ENCODE measurements around the gene DONSON. TPM values are rescaled to one million over a fixed set of nuclear protein-coding genes. Genes with fewer than 3 reads are reported as not detected.
A peak's percentile ranks its signal among the peaks of the same experiment; 100 is the strongest.

The DONSON gene
- total RNA-seq, 4 donors from 2014 or later: 4.2 to 13.3 (median 6.7) TPM

DNA sequence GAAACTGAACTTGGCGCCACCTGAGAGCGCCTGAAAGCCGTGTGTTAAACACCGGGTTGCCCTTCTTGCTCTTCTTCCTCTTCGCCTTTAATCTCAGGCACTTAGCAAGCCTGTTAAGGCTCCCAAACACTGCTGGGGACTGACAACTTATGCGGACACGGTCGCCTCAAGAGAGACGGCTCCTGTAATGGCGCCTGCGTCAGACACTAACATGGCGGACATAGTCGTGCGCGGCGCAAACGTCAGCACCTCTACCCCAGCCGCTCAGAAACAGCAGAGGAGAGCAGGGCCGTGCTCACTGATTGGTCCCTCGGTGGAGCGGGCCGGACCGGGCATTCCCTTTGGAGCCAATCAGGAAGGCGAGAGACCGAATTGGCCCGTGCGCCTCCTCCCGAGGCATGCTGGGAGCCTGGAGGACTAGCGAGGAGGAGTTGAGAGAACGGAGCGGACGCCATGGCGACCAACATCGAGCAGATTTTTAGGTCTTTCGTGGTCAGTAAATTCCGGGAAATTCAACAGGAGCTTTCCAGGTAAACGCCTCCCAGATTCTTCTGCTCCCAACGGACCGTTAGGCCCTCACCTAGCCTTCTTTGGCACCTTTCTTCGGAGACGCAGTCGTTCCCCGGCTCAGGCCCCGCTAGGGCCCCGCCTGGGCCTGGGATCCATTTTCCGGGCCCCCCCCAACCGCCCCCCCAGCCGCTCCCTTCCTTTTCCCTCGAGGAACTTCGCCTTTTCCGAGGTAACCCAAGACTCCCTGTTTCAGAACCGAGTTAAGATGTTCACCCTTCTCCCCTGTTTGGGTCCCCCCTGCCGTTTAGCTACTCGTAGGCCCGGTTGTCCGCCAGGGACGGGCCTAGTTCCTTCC, 45.6 kb downstream of the DONSON start, which contains the start of gene SON:
SON (plus strand) TSS at position 399 of the 865 bp plus-strand sequence; CDS start at position 454, 55 bp downstream.
- peaks cover 0 to 20% of the 10 kb centered on the region in 2 donors for H3K36me3 ChIP-seq
- no peaks in the 10 kb centered on the region for H3K9me3 ChIP-seq
- peak within 1 kb of the TSS; percentile 29 to 72 (median 58) for H3K4me3 ChIP-seq (replicated peaks in 1 of 3)
- TF ChIP-seq POLR2A (IDR thresholded peaks at IDR 0.05): peak; percentile 64 to 96
- TF ChIP-seq, protein P1, sequence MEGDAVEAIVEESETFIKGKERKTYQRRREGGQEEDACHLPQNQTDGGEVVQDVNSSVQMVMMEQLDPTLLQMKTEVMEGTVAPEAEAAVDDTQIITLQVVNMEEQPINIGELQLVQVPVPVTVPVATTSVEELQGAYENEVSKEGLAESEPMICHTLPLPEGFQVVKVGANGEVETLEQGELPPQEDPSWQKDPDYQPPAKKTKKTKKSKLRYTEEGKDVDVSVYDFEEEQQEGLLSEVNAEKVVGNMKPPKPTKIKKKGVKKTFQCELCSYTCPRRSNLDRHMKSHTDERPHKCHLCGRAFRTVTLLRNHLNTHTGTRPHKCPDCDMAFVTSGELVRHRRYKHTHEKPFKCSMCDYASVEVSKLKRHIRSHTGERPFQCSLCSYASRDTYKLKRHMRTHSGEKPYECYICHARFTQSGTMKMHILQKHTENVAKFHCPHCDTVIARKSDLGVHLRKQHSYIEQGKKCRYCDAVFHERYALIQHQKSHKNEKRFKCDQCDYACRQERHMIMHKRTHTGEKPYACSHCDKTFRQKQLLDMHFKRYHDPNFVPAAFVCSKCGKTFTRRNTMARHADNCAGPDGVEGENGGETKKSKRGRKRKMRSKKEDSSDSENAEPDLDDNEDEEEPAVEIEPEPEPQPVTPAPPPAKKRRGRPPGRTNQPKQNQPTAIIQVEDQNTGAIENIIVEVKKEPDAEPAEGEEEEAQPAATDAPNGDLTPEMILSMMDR (IDR thresholded peaks at IDR 0.05): no peak
- H3K4me1 ChIP-seq: peaks cover 9 to 25% of the 10 kb centered on the region in 2 donors
- WGBS, 2 donors: 0% methylated on average over 44 to 51 of the region's 57 CpGs
- DNase-seq: peak; percentile 99 to 100
- intact Hi-C loops (cut with DNase I): no loop called here
- peak within 1 kb of the TSS; percentile 98 to 99 (median 99) for H3K27ac ChIP-seq
- no peaks in the 10 kb centered on the region for H3K27me3 ChIP-seq

DNA sequence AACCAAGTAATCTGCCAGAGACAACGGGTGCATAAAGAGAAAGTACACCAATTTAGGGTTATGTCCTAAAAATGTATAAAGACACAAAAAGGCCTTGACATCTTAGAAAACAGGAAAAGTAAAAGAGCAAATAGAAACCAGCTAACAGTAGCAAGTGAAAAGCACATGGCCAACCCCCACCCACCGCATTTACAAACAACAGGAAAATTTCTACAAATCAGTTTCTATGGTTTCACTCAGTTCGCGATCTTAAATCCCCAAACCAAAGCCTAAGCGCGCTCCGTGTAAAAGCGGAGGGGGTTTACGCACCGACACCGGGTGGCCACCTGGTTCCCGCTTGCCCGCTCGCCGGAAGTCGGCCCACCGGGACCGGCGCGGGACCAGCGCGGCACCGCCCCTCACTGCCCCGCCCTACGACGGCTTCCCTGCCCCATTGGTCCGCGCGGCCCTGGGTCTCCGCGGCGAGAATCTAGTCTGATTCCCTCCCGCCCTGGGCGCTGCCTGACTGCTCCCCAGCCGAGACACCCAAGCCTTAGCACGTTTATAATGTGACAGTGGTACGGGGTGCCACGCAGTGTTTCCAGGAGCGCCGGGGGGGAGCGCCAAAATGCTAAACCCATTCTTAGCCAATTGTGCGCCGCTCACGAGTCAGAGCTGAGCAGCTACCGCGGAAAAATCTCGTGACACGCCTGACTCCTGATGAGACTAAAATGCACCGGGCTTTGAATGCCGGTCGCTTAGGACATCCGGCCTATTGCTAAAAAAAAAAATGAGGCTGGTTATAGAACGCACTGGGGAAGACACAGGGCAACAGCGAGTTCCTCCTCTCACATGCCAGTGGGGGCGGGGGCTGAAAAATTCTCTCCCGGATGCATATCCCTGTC, 46.5 kb downstream of the DONSON start, which contains the start of gene GART:
GART (minus strand) TSS at position 362 of the 884 bp plus-strand sequence. CDS start 2,802 bp downstream, outside the sequence.
- intact Hi-C loops (cut with DNase I): no loop called here
- H3K4me3 ChIP-seq (replicated peaks in 1 of 3): peak within 1 kb of the TSS; percentile 8 to 72 (median 58)
- WGBS, 2 donors: 0% methylated on average over 35 to 49 of the region's 56 CpGs
- DNase-seq: peak; percentile 82
- peak within 1 kb of the TSS; percentile 98 to 99 (median 99) for H3K27ac ChIP-seq
- H3K36me3 ChIP-seq: peaks cover 8 to 16% of the 10 kb centered on the region in 2 donors
- H3K27me3 ChIP-seq: no peaks in the 10 kb centered on the region
- peaks cover 9 to 25% of the 10 kb centered on the region in 2 donors for H3K4me1 ChIP-seq
- peak; percentile 49 to 73 for TF ChIP-seq POLR2A (IDR thresholded peaks at IDR 0.05)
- TF ChIP-seq, protein P1 (IDR thresholded peaks at IDR 0.05): no peak
- no peaks in the 10 kb centered on the region for H3K9me3 ChIP-seq

DNA sequence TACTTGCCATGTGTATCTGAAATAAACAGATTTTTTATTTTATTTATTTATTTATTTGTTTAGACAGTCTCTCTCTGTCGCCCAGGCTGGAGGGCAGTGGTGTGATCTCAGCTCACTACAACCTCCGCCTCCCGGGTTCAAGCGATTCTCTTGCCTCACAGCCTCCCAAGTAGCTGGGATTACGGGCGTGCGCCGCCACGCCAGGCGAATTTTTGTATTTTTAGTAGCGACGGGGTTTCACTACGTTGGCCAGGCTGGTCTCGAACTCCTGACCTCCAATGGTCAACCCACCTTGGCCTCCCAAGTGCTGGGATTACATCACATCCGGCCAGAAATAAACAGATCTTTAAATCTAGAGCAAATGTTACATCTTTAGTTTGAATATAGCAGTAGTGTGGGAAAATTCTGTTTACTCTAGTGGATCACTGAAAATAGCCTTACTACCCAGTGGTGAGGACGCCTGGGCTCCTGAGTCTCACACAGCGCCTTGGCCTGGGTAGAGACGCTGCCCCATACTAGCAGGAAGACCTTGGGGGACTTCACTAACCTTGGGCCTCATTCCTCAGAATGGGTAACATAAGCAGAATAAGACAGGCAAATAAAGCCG, 47.3 kb downstream of the DONSON start:
- H3K4me3 ChIP-seq (replicated peaks in 1 of 3): peak overlapping the region in 2 of 3 donors; percentile 40 to 72
- WGBS, 2 donors: 55 to 60% methylated on average over 19 of the region's 19 CpGs
- no peaks in the 10 kb centered on the region for H3K27me3 ChIP-seq
- peaks cover 9 to 23% of the 10 kb centered on the region in 2 donors for H3K4me1 ChIP-seq
- peaks cover 10 to 11% of the 10 kb centered on the region in 2 donors for H3K36me3 ChIP-seq
- intact Hi-C loops (cut with DNase I): no loop called here
- no peaks in the 10 kb centered on the region for H3K9me3 ChIP-seq
- DNase-seq: no peak
- no peak for TF ChIP-seq POLR2A (IDR thresholded peaks at IDR 0.05)
- TF ChIP-seq, protein P1 (IDR thresholded peaks at IDR 0.05): no peak
- H3K27ac ChIP-seq: peak overlapping the region; percentile 98 to 99 (median 99)

DNA sequence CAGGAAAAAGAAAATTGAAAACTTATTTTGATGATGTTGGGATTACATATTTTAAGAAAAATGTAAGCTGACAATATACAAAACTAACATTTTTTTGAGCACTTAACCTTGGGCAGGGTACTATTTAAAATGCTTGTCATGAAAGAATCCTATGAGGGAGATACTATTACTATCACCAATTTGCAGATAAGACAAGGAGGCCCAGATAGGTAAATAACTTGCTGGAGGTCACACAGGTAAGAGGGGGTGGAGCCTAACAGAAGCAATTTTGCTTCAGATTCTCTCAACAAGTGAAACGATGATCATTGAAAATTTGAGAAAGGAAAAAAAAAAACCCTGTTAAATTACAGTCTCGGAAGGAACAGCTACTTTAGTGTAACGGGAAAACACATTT, 47.8 kb downstream of the DONSON start:
- no peak for DNase-seq
- H3K27ac ChIP-seq: no peak overlapping the region
- intact Hi-C loops (cut with DNase I): no loop called here
- H3K27me3 ChIP-seq: no peaks in the 10 kb centered on the region
- WGBS, 2 donors: 73 to 82% methylated on average over 3 of the region's 3 CpGs
- H3K4me1 ChIP-seq: peaks cover 9 to 18% of the 10 kb centered on the region in 2 donors
- no peaks in the 10 kb centered on the region for H3K9me3 ChIP-seq
- TF ChIP-seq POLR2A (IDR thresholded peaks at IDR 0.05): no peak
- TF ChIP-seq, protein P1 (IDR thresholded peaks at IDR 0.05): no peak
- H3K4me3 ChIP-seq (replicated peaks in 1 of 3): no peak overlapping the region
- H3K36me3 ChIP-seq: peaks cover 10 to 11% of the 10 kb centered on the region in 2 donors

Measured in thyroid gland (tissue), 4 donors.